Osteocyte (in vitro differentiated cells): Measurements from ENCODE around the gene TRPC4AP. TPM values are rescaled to one million over a fixed set of nuclear protein-coding genes. Genes with fewer than 3 reads are reported as not detected.

Experiments used
- microRNA-seq: library from miRNA; unstranded; fragments of <30 nt; microRNA quantifications from one replicate; pipeline ENCODE4 v1.1.0, GENCODE V29; 2020; ENCODE audit not compliant: unreplicated experiment
- total RNA-seq: library from RNA; stranded (reverse); gene quantifications from 2 replicates; pipeline ENCODE4 v1.2.1, GENCODE V29; 2021

TRPC4AP gene
- total RNA-seq, 1 donor from 2014 or later: 83.0 TPM

Small RNA genes lying within 50 kb of the gene (microRNA-seq; reads per million reads assigned to microRNA genes)
- gene MIR499A (not detected), gene MIR499B (not detected)

Other genes with a start within 250 kb of the TRPC4AP start
- 32.8 and 37.0 TPM in 2 replicates for gene GGT7, start 220.0 kb downstream of the TRPC4AP start, total RNA-seq
- gene ACSS2, start 216.2 kb downstream of the TRPC4AP start, total RNA-seq: 28.2 and 31.1 TPM in 2 replicates
- gene GSS, start 137.0 kb downstream of the TRPC4AP start, total RNA-seq: 36.0 and 37.2 TPM in 2 replicates
- 0.18 and 0.86 TPM in 2 replicates for gene MYH7B, start 136.9 kb downstream of the TRPC4AP start, total RNA-seq
- gene EDEM2, start 54.5 kb upstream of the TRPC4AP start, total RNA-seq: 16.8 and 17.5 TPM in 2 replicates
- 3.2 and 3.3 TPM in 2 replicates for gene PROCR, start 79.3 kb upstream of the TRPC4AP start, total RNA-seq
- 0.54 and 0.63 TPM in 2 replicates for gene MMP24, start 133.9 kb upstream of the TRPC4AP start, total RNA-seq
- 118 and 120 TPM in 2 replicates for gene MMP24OS, start 185.3 kb upstream of the TRPC4AP start, total RNA-seq
- 131 and 136 TPM in 2 replicates for gene EIF6, start 192.0 kb upstream of the TRPC4AP start, total RNA-seq
- not detected in 2 replicates for gene FAM83C, start 199.6 kb upstream of the TRPC4AP start, total RNA-seq